GM23338 (cell line): ENCODE results near the gene TRUB1.

Experiments
- CREB1 ChIP-seq: fragments of 250-450 bp; sonication (Bioruptor Pico); IDR thresholded peaks from 2 replicates; pipeline ENCODE4 v1.5.0; 2020; ENCODE audit warnings: low read depth, mild to moderate bottlenecking, moderate library complexity
- EZH2 ChIP-seq: fragments of 200-600 bp; sonication (generic); IDR thresholded peaks from one replicate; pipeline ENCODE4 v1.8.0; 2017; ENCODE audit warnings: antibody characterized with exemption, mild to moderate bottlenecking, low read depth; ENCODE audit not compliant: unreplicated experiment
- EZH2phosphoT487 ChIP-seq: fragments of 200-600 bp; sonication (generic); IDR thresholded peaks from one replicate; pipeline ENCODE4 v1.8.1; 2018; ENCODE audit warnings: antibody characterized with exemption; ENCODE audit not compliant: unreplicated experiment
- JUNB ChIP-seq: IDR thresholded peaks from one replicate; pipeline ENCODE4 v1.6.1; 2016; ENCODE audit warnings: antibody characterized with exemption; ENCODE audit not compliant: unreplicated experiment
- NANOG ChIP-seq: IDR thresholded peaks from 2 replicates; pipeline ENCODE4 v1.6.1; 2016; ENCODE audit warnings: antibody characterized with exemption, borderline replicate concordance
- POLR2AphosphoS5 ChIP-seq: IDR thresholded peaks from 2 replicates; pipeline ENCODE4 v1.6.1; 2016; ENCODE audit warnings: antibody characterized with exemption, low read depth
- TF ChIP-seq, protein P1 (sequence below), 2 experiments: fragments of 200-600 bp in 1 of 2; sonication (generic) in 1 of 2; conservative IDR thresholded peaks; 2 replicates each; pipeline versions ENCODE4 v1.5.1 to v1.6.1; 2016 to 2017; ENCODE audit warnings: antibody characterized with exemption in 2 of 2, low read depth in 2 of 2, mild to moderate bottlenecking in 2 of 2, moderate library complexity in 1 of 2
- TF ChIP-seq, protein P2 (sequence below): IDR thresholded peaks from one replicate; pipeline ENCODE4 v1.6.1; 2018; ENCODE audit warnings: antibody characterized with exemption; ENCODE audit not compliant: unreplicated experiment
- TF ChIP-seq, protein P3 (sequence below): fragments of 250-450 bp; sonication (Bioruptor Pico); IDR thresholded peaks from 2 replicates; pipeline ENCODE4 v1.5.0; 2020; ENCODE audit warnings: mild to moderate bottlenecking, moderate library complexity

DNA sequence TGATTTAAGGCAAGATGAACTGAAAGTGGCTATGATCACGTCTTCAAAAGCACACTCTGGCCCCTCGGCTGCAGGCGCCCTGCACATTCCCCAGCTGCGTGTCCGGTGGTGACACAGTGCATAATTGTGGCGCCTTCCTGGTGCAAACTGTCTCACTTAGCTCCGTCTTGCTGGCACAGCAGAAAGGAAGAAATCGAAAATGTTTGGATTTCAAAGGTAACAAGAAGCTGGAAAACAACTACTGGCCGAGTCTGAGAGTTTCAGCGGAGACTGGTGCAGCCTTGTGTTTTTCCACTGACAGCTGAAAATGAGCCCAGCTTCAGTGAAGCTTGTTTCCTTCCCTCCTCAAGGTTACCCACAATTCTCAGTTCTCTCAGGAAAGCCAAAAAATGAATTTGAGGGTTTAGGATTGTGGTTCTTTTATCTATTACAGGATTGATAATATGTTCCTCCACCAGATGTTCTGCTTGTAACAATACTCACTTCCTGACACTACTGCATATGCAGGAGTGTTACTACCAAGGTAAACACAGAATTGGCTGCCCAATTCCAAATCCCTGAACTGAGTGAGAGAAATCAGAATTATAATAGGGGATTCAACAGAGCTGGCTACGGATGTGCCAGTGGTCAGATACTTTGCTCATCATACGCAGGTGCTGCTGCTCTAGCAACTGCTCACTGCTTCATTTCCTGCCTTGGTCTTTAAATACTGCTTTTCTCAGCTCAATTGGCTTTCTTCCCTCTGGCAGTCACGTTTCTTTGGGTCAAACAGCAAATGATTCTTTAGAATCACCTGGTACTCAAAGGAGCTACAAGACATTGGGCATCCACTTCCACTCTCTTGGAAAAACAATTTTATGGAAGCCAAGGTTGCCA, 63.7 kb downstream of the TRUB1 start:
- TF ChIP-seq, protein P1, sequence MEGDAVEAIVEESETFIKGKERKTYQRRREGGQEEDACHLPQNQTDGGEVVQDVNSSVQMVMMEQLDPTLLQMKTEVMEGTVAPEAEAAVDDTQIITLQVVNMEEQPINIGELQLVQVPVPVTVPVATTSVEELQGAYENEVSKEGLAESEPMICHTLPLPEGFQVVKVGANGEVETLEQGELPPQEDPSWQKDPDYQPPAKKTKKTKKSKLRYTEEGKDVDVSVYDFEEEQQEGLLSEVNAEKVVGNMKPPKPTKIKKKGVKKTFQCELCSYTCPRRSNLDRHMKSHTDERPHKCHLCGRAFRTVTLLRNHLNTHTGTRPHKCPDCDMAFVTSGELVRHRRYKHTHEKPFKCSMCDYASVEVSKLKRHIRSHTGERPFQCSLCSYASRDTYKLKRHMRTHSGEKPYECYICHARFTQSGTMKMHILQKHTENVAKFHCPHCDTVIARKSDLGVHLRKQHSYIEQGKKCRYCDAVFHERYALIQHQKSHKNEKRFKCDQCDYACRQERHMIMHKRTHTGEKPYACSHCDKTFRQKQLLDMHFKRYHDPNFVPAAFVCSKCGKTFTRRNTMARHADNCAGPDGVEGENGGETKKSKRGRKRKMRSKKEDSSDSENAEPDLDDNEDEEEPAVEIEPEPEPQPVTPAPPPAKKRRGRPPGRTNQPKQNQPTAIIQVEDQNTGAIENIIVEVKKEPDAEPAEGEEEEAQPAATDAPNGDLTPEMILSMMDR (conservative IDR thresholded peaks at IDR 0.05; ENCODE audit: low read depth in 2 of 2) = no peak
- TF ChIP-seq EZH2 (no peak), JUNB (no peak), EZH2phosphoT487 (no peak), POLR2AphosphoS5 (no peak), NANOG (no peak), CREB1 (no peak)
- TF ChIP-seq, protein P2, sequence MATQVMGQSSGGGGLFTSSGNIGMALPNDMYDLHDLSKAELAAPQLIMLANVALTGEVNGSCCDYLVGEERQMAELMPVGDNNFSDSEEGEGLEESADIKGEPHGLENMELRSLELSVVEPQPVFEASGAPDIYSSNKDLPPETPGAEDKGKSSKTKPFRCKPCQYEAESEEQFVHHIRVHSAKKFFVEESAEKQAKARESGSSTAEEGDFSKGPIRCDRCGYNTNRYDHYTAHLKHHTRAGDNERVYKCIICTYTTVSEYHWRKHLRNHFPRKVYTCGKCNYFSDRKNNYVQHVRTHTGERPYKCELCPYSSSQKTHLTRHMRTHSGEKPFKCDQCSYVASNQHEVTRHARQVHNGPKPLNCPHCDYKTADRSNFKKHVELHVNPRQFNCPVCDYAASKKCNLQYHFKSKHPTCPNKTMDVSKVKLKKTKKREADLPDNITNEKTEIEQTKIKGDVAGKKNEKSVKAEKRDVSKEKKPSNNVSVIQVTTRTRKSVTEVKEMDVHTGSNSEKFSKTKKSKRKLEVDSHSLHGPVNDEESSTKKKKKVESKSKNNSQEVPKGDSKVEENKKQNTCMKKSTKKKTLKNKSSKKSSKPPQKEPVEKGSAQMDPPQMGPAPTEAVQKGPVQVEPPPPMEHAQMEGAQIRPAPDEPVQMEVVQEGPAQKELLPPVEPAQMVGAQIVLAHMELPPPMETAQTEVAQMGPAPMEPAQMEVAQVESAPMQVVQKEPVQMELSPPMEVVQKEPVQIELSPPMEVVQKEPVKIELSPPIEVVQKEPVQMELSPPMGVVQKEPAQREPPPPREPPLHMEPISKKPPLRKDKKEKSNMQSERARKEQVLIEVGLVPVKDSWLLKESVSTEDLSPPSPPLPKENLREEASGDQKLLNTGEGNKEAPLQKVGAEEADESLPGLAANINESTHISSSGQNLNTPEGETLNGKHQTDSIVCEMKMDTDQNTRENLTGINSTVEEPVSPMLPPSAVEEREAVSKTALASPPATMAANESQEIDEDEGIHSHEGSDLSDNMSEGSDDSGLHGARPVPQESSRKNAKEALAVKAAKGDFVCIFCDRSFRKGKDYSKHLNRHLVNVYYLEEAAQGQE = no peak
- TF ChIP-seq, protein P3, sequence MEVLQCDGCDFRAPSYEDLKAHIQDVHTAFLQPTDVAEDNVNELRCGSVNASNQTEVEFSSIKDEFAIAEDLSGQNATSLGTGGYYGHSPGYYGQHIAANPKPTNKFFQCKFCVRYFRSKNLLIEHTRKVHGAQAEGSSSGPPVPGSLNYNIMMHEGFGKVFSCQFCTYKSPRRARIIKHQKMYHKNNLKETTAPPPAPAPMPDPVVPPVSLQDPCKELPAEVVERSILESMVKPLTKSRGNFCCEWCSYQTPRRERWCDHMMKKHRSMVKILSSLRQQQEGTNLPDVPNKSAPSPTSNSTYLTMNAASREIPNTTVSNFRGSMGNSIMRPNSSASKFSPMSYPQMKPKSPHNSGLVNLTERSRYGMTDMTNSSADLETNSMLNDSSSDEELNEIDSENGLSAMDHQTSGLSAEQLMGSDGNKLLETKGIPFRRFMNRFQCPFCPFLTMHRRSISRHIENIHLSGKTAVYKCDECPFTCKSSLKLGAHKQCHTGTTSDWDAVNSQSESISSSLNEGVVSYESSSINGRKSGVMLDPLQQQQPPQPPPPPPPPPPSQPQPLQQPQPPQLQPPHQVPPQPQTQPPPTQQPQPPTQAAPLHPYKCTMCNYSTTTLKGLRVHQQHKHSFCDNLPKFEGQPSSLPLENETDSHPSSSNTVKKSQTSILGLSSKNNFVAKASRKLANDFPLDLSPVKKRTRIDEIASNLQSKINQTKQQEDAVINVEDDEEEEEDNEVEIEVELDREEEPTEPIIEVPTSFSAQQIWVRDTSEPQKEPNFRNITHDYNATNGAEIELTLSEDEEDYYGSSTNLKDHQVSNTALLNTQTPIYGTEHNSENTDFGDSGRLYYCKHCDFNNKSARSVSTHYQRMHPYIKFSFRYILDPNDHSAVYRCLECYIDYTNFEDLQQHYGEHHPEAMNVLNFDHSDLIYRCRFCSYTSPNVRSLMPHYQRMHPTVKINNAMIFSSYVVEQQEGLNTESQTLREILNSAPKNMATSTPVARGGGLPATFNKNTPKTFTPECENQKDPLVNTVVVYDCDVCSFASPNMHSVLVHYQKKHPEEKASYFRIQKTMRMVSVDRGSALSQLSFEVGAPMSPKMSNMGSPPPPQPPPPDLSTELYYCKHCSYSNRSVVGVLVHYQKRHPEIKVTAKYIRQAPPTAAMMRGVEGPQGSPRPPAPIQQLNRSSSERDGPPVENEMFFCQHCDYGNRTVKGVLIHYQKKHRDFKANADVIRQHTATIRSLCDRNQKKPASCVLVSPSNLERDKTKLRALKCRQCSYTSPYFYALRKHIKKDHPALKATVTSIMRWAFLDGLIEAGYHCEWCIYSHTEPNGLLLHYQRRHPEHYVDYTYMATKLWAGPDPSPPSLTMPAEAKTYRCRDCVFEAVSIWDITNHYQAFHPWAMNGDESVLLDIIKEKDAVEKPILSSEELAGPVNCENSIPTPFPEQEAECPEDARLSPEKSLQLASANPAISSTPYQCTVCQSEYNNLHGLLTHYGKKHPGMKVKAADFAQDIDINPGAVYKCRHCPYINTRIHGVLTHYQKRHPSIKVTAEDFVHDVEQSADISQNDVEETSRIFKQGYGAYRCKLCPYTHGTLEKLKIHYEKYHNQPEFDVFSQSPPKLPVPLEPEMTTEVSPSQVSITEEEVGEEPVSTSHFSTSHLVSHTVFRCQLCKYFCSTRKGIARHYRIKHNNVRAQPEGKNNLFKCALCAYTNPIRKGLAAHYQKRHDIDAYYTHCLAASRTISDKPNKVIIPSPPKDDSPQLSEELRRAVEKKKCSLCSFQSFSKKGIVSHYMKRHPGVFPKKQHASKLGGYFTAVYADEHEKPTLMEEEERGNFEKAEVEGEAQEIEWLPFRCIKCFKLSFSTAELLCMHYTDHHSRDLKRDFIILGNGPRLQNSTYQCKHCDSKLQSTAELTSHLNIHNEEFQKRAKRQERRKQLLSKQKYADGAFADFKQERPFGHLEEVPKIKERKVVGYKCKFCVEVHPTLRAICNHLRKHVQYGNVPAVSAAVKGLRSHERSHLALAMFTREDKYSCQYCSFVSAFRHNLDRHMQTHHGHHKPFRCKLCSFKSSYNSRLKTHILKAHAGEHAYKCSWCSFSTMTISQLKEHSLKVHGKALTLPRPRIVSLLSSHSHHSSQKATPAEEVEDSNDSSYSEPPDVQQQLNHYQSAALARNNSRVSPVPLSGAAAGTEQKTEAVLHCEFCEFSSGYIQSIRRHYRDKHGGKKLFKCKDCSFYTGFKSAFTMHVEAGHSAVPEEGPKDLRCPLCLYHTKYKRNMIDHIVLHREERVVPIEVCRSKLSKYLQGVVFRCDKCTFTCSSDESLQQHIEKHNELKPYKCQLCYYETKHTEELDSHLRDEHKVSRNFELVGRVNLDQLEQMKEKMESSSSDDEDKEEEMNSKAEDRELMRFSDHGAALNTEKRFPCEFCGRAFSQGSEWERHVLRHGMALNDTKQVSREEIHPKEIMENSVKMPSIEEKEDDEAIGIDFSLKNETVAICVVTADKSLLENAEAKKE (CRISPR knock-in tag) = no peak
